SJCRH30 (cell line): ENCODE results near the gene NDUFV1. TPM values are rescaled to one million over a fixed set of nuclear protein-coding genes. Genes with fewer than 3 reads are reported as not detected.
"Not testable (repeated sequence)": the region's sequence is repeated elsewhere in the genome, so short reads cannot be mapped to it uniquely, and the experiment has no call there.

Experiments used
- DNase-seq, 2 experiments: peaks; one replicate each; pipeline ENCODE4 v3.0.0-alpha.2; 2015 to 2020
- H3K27ac ChIP-seq: fragments of 250-450 bp; sonication (Bioruptor Pico); 2 replicates; pipeline ENCODE4 v1.5.1; 2020; ENCODE audit warnings: mild to moderate bottlenecking, moderate library complexity
- H3K27me3 ChIP-seq: fragments of 250-450 bp; sonication (Bioruptor Pico); 2 replicates; pipeline ENCODE4 v1.5.1; 2020; ENCODE audit warnings: mild to moderate bottlenecking, moderate library complexity
- H3K36me3 ChIP-seq: fragments of 250-450 bp; sonication (Bioruptor Pico); 2 replicates; pipeline ENCODE4 v1.5.1; 2020; ENCODE audit warnings: mild to moderate bottlenecking, moderate library complexity
- H3K4me1 ChIP-seq: fragments of 250-450 bp; sonication (Bioruptor Pico); 2 replicates; pipeline ENCODE4 v1.5.1; 2020; ENCODE audit warnings: mild to moderate bottlenecking, moderate library complexity
- H3K4me3 ChIP-seq: fragments of 250-450 bp; sonication (Bioruptor Pico); 2 replicates; pipeline ENCODE4 v1.5.1; 2020; ENCODE audit warnings: mild to moderate bottlenecking, moderate library complexity
- H3K9me3 ChIP-seq: fragments of 250-450 bp; sonication (Bioruptor Pico); replicated peaks from 2 replicates; pipeline ENCODE4 v1.5.1; 2020; ENCODE audit warnings: mild to moderate bottlenecking, moderate library complexity
- total RNA-seq: library from RNA; depleted of rRNA; stranded (reverse); fragments of >200 nt; shearing (Covaris generic); gene quantifications from 2 replicates; pipeline ENCODE4 v1.2.3, GENCODE V29; 2014; rRNA removed

NDUFV1 gene
- total RNA-seq, 1 experiment from 2014 or later = 137 TPM

DNA sequence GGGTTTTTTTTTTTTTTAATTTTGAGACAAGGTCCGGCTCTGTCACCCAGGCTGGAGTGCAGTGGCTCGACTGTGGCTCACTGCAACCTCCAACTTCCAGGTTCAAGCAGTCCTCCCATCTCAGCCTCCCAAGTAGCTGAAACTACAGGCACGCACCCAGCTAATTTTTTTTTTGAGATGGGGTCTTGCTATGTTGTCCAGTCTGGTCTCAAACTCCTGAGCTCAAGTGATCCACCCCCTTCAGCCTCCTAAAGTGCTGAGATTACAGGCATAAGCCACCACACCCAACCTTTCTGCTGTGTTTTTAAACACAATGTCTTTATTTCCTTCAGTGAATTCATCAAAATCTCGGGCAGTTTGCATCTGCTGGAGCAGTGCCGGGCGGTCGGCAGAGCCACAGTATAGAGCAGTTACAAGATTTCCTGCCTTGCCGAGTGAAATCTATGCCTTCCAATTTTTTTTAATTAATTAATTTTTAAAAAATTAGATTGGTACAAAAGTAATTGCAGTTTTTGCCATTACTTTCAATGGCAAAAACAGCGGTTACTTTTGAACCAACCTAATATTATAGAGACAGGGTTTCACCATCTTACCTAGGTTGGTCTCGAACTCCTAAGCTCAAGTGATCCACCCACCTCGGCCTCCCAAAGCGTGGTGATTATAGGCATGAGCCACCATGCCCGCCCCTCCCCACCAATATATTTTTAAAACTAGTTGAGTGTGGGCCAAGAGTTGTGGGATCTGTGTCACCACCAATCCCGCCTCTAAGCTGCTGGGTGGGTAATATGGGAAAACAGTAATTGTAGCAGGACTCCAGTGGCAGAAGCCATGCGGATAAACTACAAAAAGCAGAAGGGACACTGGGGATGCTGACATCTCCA, 46.5 kb downstream of the NDUFV1 start:
- no peak for DNase-seq
- no peaks in the 10 kb centered on the region for H3K27me3 ChIP-seq
- H3K36me3 ChIP-seq = no peaks in the 10 kb centered on the region
- H3K9me3 ChIP-seq = 0 out of 2 replicates have a peak, but pooled peaks cover 10% of the 10 kb centered on the region
- no peak overlapping the region for H3K27ac ChIP-seq
- no peak overlapping the region for H3K4me3 ChIP-seq
- H3K4me1 ChIP-seq = no peaks in the 10 kb centered on the region; the same call in 1 of the 2 replicates

DNA sequence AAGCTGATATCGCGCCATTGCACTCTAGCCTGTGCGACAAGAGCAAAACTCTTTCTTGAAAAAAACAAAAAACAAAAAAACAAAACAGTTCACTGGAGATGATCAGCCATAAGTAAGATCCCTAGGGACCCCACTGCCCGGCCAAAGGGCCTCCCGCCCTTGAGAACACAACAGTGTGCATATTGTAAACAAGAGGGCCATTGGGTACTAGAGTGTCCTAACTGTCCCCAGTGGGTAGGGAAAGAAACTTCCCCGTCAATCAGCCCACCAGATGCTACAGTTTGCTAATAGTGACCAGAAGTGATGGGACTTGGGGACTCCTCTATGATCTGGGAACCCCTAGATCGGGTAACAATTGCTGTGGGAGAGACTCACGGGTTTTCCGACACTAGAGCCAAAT, 47.5 kb downstream of the NDUFV1 start:
- H3K27me3 ChIP-seq = no peaks in the 10 kb centered on the region
- no peak overlapping the region for H3K4me3 ChIP-seq
- H3K36me3 ChIP-seq = no peaks in the 10 kb centered on the region
- no peak overlapping the region for H3K27ac ChIP-seq
- no peak for DNase-seq
- peaks cover 6% of the 10 kb centered on the region for H3K4me1 ChIP-seq
- H3K9me3 ChIP-seq = 0 out of 2 replicates have a peak, but pooled peaks cover 10% of the 10 kb centered on the region

DNA sequence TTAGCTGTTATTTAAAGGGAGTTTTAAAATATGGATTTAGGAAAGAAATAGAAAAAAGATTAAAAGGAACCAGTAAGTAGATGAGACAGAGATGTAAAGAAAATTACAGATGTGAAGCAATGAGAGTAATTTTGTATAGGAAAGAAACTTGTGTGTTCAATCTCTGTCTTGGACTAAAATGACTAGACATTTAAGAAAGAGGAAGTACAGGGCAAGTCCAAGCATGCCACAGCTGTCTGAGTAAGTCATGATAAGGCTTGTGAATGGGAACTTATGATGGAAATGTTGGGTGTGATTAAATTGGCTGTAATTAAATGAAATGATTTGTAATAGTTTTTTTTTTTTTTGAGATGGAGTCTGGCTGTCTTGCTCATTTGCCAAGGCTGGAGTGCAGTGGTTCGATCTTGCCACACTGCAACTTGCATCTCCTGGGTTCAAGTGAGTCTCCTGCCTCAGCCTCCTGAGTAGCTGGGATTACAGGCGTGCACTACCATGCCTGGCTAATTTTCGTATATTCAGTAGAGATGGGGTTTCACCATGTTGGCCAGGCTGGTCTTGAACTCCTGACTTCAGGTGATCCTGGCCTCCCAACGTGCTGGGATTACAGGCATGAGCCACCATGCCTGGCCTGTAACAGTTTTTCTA, 49.7 kb downstream of the NDUFV1 start:
- H3K27ac ChIP-seq = no peak overlapping the region
- no peak overlapping the region for H3K4me3 ChIP-seq
- H3K27me3 ChIP-seq = no peaks in the 10 kb centered on the region
- DNase-seq = no peak
- 0 out of 2 replicates have a peak, but pooled peaks cover 10% of the 10 kb centered on the region for H3K9me3 ChIP-seq
- H3K36me3 ChIP-seq = no peaks in the 10 kb centered on the region
- peaks cover 7% of the 10 kb centered on the region for H3K4me1 ChIP-seq

DNA sequence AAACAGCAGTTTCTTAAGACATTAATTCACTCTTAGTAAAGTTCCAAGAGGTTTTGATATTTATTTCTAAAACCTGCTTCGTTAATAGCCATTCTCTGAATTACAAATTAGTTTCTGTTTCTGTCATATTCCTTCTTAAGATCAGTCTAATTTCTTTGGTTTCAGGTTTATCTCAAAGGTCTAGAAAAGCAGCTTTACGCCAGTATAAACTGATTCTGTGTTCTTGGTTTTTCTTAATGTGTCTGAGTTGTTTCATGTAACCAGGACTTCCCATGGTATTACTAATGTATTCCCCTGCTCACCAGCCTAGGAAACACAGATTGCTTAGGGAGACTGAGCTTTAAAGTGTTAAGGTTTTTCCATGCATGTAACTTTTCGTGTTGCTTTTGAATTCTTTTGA, 50.6 kb downstream of the NDUFV1 start:
- Histone ChIP-seq H3K4me3 (no peak overlapping the region), H3K9me3 (0 out of 2 replicates have a peak, but pooled peaks cover 10% of the 10 kb centered on the region), H3K4me1 (peaks cover 7% of the 10 kb centered on the region), H3K27me3 (no peaks in the 10 kb centered on the region), H3K27ac (no peak overlapping the region), H3K36me3 (no peaks in the 10 kb centered on the region)
- DNase-seq = no peak

DNA sequence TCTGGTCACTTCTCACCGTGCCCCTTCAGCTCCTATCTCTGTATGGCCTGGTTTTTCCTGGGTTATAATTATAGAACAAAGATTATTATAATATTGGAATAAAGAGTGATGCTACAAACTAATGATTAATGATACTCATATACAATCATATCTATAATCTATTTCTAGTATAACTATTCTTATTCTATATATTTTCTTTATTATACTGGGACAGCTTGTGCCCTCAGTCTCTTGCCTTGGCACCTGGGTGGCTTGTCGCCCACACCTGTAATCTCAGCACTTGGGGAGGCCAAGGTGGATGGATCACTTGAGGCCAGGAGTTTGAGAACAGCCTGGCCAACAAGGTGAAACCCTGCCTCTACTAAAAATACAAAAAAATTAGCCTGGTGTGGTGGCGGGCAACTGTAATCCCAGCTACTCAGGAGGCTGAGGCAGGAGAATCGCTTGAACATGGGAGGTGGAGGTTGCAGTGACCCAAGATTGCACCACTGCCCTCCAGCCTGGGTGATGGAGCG, 53.0 kb downstream of the NDUFV1 start:
- not testable (repeated sequence) for H3K27me3 ChIP-seq, H3K36me3 ChIP-seq, DNase-seq, H3K27ac ChIP-seq, H3K4me3 ChIP-seq, H3K9me3 ChIP-seq, H3K4me1 ChIP-seq

DNA sequence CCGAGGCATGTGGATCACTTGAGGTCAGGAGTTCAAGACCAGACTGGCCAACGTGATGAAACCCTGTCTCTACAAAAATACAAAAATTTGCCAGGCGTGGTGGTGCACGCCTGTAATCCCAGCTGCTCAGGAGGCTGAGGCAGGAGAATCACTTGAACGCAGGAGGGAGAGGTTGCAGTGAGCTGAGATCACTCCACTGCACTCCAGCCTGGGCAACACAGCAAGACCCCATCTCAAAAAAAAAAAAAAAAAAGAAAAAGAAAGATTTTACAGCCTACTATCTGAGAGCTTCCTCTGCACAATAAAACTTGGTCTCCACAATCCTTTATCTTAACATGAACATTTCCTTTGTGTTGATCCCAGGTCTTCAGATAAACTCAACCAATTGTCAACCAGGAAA, 54.0 kb downstream of the NDUFV1 start:
- not testable (repeated sequence) for H3K9me3 ChIP-seq, H3K27ac ChIP-seq, H3K4me1 ChIP-seq, H3K27me3 ChIP-seq, H3K4me3 ChIP-seq, DNase-seq, H3K36me3 ChIP-seq

Other genes starting within 250 kb of the NDUFV1 start
- gene CLCF1, start 233.3 kb upstream of the NDUFV1 start, total RNA-seq = 5.2 and 6.1 TPM in 2 replicates
- 9.4 and 11.7 TPM in 2 replicates for gene RAD9A, start 214.9 kb upstream of the NDUFV1 start, total RNA-seq
- 169 and 197 TPM in 2 replicates for gene PPP1CA, start 205.1 kb upstream of the NDUFV1 start, total RNA-seq
- gene TBC1D10C, start 202.9 kb upstream of the NDUFV1 start, total RNA-seq = not detected in 2 replicates
- gene CARNS1, start 191.3 kb upstream of the NDUFV1 start, total RNA-seq = 0.05 and 0.08 TPM in 2 replicates
- gene RPS6KB2, start 178.4 kb upstream of the NDUFV1 start, total RNA-seq = 25.9 and 33.5 TPM in 2 replicates
- 1.1 TPM in 1 of 2 replicates, not detected in the other for gene PTPRCAP, start 169.3 kb upstream of the NDUFV1 start, total RNA-seq
- 25.5 and 30.1 TPM in 2 replicates for gene CORO1B, start 163.5 kb upstream of the NDUFV1 start, total RNA-seq
- gene GPR152, start 154.2 kb upstream of the NDUFV1 start, total RNA-seq = not detected in 2 replicates
- gene CABP4, start 151.6 kb upstream of the NDUFV1 start, total RNA-seq = 1.2 and 2.6 TPM in 2 replicates
- gene TMEM134, start 137.7 kb upstream of the NDUFV1 start, total RNA-seq = 7.6 TPM in 2 replicates
- 39.8 and 45.4 TPM in 2 replicates for gene AIP, start 123.9 kb upstream of the NDUFV1 start, total RNA-seq
- 7.9 and 9.7 TPM in 2 replicates for gene PITPNM1, start 101.6 kb upstream of the NDUFV1 start, total RNA-seq
- 15.8 and 15.9 TPM in 2 replicates for gene CDK2AP2, start 98.8 kb upstream of the NDUFV1 start, total RNA-seq
- gene CABP2, start 83.5 kb upstream of the NDUFV1 start, total RNA-seq = not detected in 2 replicates
- gene GSTP1, start 23.1 kb upstream of the NDUFV1 start, total RNA-seq = 192 and 275 TPM in 2 replicates
- gene NUDT8, start 23.0 kb downstream of the NDUFV1 start, total RNA-seq = 0.76 and 2.4 TPM in 2 replicates
- gene TBX10, start 32.8 kb downstream of the NDUFV1 start, total RNA-seq = not detected in 2 replicates
- 0.18 TPM in 1 of 2 replicates, not detected in the other for gene ACY3, start 43.8 kb downstream of the NDUFV1 start, total RNA-seq
- gene ALDH3B2, start 67.7 kb downstream of the NDUFV1 start, total RNA-seq = not detected in 2 replicates